ENCODE data around the gene ST3GAL3.

- TF ChIP-seq EP300 (IDR thresholded peaks at IDR 0.05) (no peak), CTCF (IDR thresholded peaks at IDR 0.05) (no peak), BCL3 (IDR thresholded peaks at IDR 0.05) (no peak), MAX (IDR thresholded peaks at IDR 0.05) (no peak), GATA3 (IDR thresholded peaks at IDR 0.05; ENCODE audit: borderline replicate concordance) (no peak), SMC3 (IDR thresholded peaks at IDR 0.05) (no peak), CEBPB (IDR thresholded peaks at IDR 0.05) (no peak), RCOR1 (IDR thresholded peaks at IDR 0.05; ENCODE audit: low read depth, low read length) (no peak), POLR2A (IDR thresholded peaks at IDR 0.05; ENCODE audit: low read length) (no peak), E2F6 (IDR thresholded peaks at IDR 0.05; ENCODE audit: borderline replicate concordance, low read depth) (no peak), KDM1A (IDR thresholded peaks at IDR 0.05; ENCODE audit: low read depth) (no peak), MAFK (IDR thresholded peaks at IDR 0.05; ENCODE audit: partially characterized antibody) (no peak), BHLHE40 (IDR thresholded peaks at IDR 0.05; ENCODE audit: low read depth, low read length) (no peak)
Observed at GRCh38 chr1:43882763-43883162, 175.4 kb downstream of the ST3GAL3 start.
